Measurements from ENCODE around the gene USP34. TPM values are rescaled to one million over a fixed set of nuclear protein-coding genes. Genes with fewer than 3 reads are reported as not detected.

USP34 gene
- total and polyA plus RNA-seq, 2 of the 8 experiments (the other 6 are each of a cell fraction or from before 2014, with no cell fraction given): 56.7 to 91.7 TPM

- FAIRE-seq (no peak), DNase-seq (ENCODE audit: low read depth in 1 of 2, low spot score in 2 of 2) (no peak)
- no peak overlapping the region for H2BK12ac ChIP-seq (ENCODE audit: low read depth, low read length)
- H4K91ac ChIP-seq (replicated peaks; ENCODE audit: insufficient read length, low read length): no peak overlapping the region
- no peak overlapping the region for H3K4ac ChIP-seq (replicated peaks; ENCODE audit: insufficient read length, low read depth, low read length)
- H2BK20ac ChIP-seq (ENCODE audit: low read length): no peak overlapping the region
- 0 out of 2 replicates have a peak, but pooled peaks cover 3% of the 10 kb centered on the region for H3K23me2 ChIP-seq (ENCODE audit: low read depth, low read length)
- peaks cover 2% of the 10 kb centered on the region; the same call in 1 of the 2 replicates for H3K79me1 ChIP-seq (ENCODE audit: low read depth, low read length)
- H3K27me3 ChIP-seq (replicated peaks in 1 of 4; ENCODE audit: control insufficient read depth in 3 of 4, extremely low read depth in 1 of 4, insufficient read depth in 3 of 4, low read length in 3 of 4): no peaks in the 10 kb centered on the region
- H3K4me3 ChIP-seq (ENCODE audit: extremely low read depth in 1 of 4, insufficient read depth in 2 of 4, low read depth in 3 of 4, low read length in 4 of 4): no peak overlapping the region
- ChIA-PET CTCF (ENCODE audit: partially characterized antibody) (no interaction called here), POLR2A (ENCODE audit: partially characterized antibody) (no interaction called here)
- H3K14ac ChIP-seq (ENCODE audit: insufficient read length): no peak overlapping the region
- H3K9me3 ChIP-seq (ENCODE audit: insufficient read depth in 2 of 2, low read depth in 1 of 2, low read length in 1 of 2): peaks cover 11 to 12% of the 10 kb centered on the region in 2 experiments; a peak in 2 of 4 replicates
- H3K23ac ChIP-seq (ENCODE audit: insufficient read length): no peak overlapping the region
- peaks cover 0 to 2% of the 10 kb centered on the region in 2 experiments for H4K20me1 ChIP-seq (replicated peaks in 1 of 2; ENCODE audit: control insufficient read depth in 1 of 2, insufficient read depth in 2 of 2, low read length in 2 of 2)
- no peak overlapping the region for H3K27ac ChIP-seq (ENCODE audit: low read depth, low read length)
- H3K4me1 ChIP-seq (replicated peaks in 1 of 4; ENCODE audit: control insufficient read depth in 3 of 4, insufficient read depth in 4 of 4, low read length in 3 of 4): no peaks in the 10 kb centered on the region
- peaks cover 8 to 36% (median 19%) of the 10 kb centered on the region in 4 experiments for H3K36me3 ChIP-seq (ENCODE audit: control insufficient read depth in 2 of 4, insufficient read depth in 4 of 4, low read length in 3 of 4)
- H3K56ac ChIP-seq (replicated peaks; ENCODE audit: insufficient read length, low read depth, low read length): no peak overlapping the region
- peaks cover 0 to 28% of the 10 kb centered on the region in 2 experiments; a peak in 2 of 4 replicates for H3K79me2 ChIP-seq (ENCODE audit: control insufficient read depth in 1 of 2, insufficient read depth in 2 of 2, low read length in 2 of 2)
- H3K4me2 ChIP-seq (ENCODE audit: insufficient read depth in 1 of 2, low read depth in 2 of 2, low read length in 2 of 2): no peak overlapping the region
- no peak overlapping the region for H2BK15ac ChIP-seq (ENCODE audit: low read length)
- H2AK5ac ChIP-seq (ENCODE audit: low read depth, low read length): no peak overlapping the region
- H3K18ac ChIP-seq (ENCODE audit: extremely low read depth, low read length): no peak overlapping the region
- 79% methylated on average over 3 of the region's 3 CpGs; no CpG with 5 or more reads in 1 of the 2 experiments for WGBS, 2 experiments (ENCODE audit: extremely low coverage in 1 of 2, insufficient coverage in 1 of 2, insufficient read length in 1 of 2, insufficient replicate concordance in 2 of 2, low coverage in 1 of 2, low lambda C conversion rate in 2 of 2, missing lambda C conversion rate in 1 of 2)
- H2BK120ac ChIP-seq (replicated peaks; ENCODE audit: low read depth, low read length): no peak overlapping the region
- no peak overlapping the region for H4K8ac ChIP-seq (ENCODE audit: extremely low read depth, insufficient read depth, low read length)
- no peak overlapping the region for H4K5ac ChIP-seq (ENCODE audit: insufficient read length, low read depth, low read length)
- H2BK5ac ChIP-seq (ENCODE audit: low read depth, low read length): no peak overlapping the region
- no peak overlapping the region for H3K9ac ChIP-seq (replicated peaks in 1 of 4; ENCODE audit: extremely low read depth in 1 of 4, low read depth in 3 of 4, low read length in 3 of 4)
- H2AFZ ChIP-seq (ENCODE audit: low read length): no peak overlapping the region
- TF ChIP-seq ZNF274 (IDR thresholded peaks at IDR 0.05; ENCODE audit: borderline replicate concordance, extremely low read depth, low read length): no peak
- no peak for TF ChIP-seq MAX (IDR thresholded peaks at IDR 0.05)
- no peak for TF ChIP-seq CHD1 (IDR thresholded peaks at IDR 0.05; ENCODE audit: low read depth, low read length)
- no peak for TF ChIP-seq JUND (IDR thresholded peaks at IDR 0.05; ENCODE audit: low read length)
- no peak for TF ChIP-seq EP300 (IDR thresholded peaks at IDR 0.05; ENCODE audit: borderline replicate concordance in 1 of 2, low read depth in 2 of 2, low read length in 2 of 2)
- TF ChIP-seq RNF2 (IDR thresholded peaks at IDR 0.05; ENCODE audit: borderline replicate concordance, low read depth, low read length, missing control alignments, poor library complexity, severe bottlenecking): no peak
- no peak for TF ChIP-seq KDM4A (IDR thresholded peaks at IDR 0.05; ENCODE audit: low read depth, low read length, severe bottlenecking)
- no peak for TF ChIP-seq TBP (IDR thresholded peaks at IDR 0.05; ENCODE audit: low read depth, low read length)
- TF ChIP-seq NANOG (IDR thresholded peaks at IDR 0.05; ENCODE audit: insufficient read depth, low read depth, low read length, poor library complexity, severe bottlenecking): no peak
- no peak for TF ChIP-seq KDM5A (IDR thresholded peaks at IDR 0.05; ENCODE audit: low read length)
- no peak for TF ChIP-seq ATF2 (IDR thresholded peaks at IDR 0.05; ENCODE audit: low read length)
These were observed 120.1 kb downstream of the USP34 start for GRCh38 chr2:61350777-61351176.

All from H1 (cell line).